Peyer's patch (tissue), 4 donors: Measurements from ENCODE around the gene KRT33B. TPM values are rescaled to one million over a fixed set of nuclear protein-coding genes. Genes with fewer than 3 reads are reported as not detected.
A peak's percentile ranks its signal among the peaks of the same experiment; 100 is the strongest.

Source experiments
- DNase-seq, 3 donors: peaks; one replicate each; pipeline ENCODE4 v3.0.0-alpha.2; 2017 to 2019
- H3K27ac ChIP-seq, 4 donors: fragments of 200-600 bp; sonication (generic); one replicate each; pipeline ENCODE4 v1.5.1; 2016 to 2019
- H3K27me3 ChIP-seq, 2 donors: fragments of 200-600 bp; sonication (generic); one replicate each; pipeline ENCODE4 v1.5.1; 2019
- H3K36me3 ChIP-seq, 3 donors: fragments of 200-600 bp; sonication (generic); one replicate each; pipeline ENCODE4 v1.5.1; 2016 to 2019
- H3K4me1 ChIP-seq, 4 donors: fragments of 200-600 bp; sonication (generic); one replicate each; pipeline ENCODE4 v1.5.1; 2016 to 2019
- H3K4me3 ChIP-seq, 4 donors: fragments of 200-600 bp; sonication (generic); 1 replicate in 3 of 4; 2 replicates in 1 of 4; pipeline ENCODE4 v1.5.1; 2016 to 2019; ENCODE audit warnings: mild to moderate bottlenecking in 1 of 4
- H3K9me3 ChIP-seq, 4 donors: fragments of 200-600 bp; sonication (generic); one replicate each; pipeline ENCODE4 v1.5.1; 2016 to 2019; ENCODE audit warnings: mild to moderate bottlenecking in 1 of 4
- POLR2A ChIP-seq, 2 donors: fragments of 450-650 bp; IDR thresholded peaks; one replicate each; pipeline ENCODE4 v1.5.1; 2017; ENCODE audit warnings: antibody characterized with exemption in 2 of 2, mild to moderate bottlenecking in 2 of 2, moderate library complexity in 2 of 2
- total RNA-seq, 4 donors: library from RNA; depleted of rRNA; stranded (reverse); fragments of >200 nt; gene quantifications; one replicate each; pipeline ENCODE4 v1.1.0, GENCODE V29; 2016
- TF ChIP-seq, protein P1 (sequence below), 6 experiments: fragments of 450-650 bp in 4 of 6; fragments of 200-600 bp in 2 of 6; sonication (generic) in 1 of 6; IDR thresholded peaks; one replicate each; pipeline ENCODE4 v1.5.1; 2017 to 2019; ENCODE audit warnings: antibody characterized with exemption in 6 of 6, mild to moderate bottlenecking in 3 of 6, moderate library complexity in 1 of 6

KRT33B gene
- total RNA-seq, 4 donors from 2014 or later, result not detected

DNA sequence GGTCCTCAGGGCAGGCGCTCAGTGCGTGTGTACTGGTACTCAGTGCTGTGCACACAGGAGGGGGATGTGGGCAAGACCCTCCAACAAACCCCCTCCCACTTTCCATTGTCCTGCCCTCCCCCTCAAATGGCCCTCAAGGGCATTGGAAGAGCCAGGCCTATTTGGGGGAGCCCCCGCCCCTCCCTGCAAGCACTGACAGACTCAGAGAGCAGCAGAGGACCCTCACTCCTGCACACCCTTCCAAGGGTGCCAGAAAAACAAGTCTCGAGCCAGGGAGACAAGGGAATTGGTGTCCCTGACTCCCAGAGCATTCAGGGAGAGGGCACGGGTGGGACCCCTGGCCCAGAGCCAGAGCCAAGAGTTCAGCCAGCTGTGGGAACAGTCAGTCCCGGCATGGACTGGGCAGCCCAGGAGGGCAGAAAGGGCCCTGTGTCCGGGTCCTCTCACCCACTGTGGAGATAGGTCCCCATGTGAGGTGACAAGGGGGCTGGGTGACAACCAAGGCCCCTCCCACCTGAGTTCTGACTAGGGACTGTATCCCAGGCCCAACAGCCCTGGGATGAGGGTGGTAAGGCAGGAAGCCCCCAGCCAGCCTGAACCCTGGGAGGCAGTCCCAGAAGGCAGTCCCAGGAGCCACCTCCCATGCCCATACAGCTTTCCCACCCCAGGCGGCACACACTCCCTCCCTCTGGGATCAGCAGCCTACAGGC, 42.0 kb downstream of the KRT33B start:
- Histone ChIP-seq H3K27ac (no peak overlapping the region), H3K4me1 (no peaks in the 10 kb centered on the region), H3K4me3 (no peak overlapping the region), H3K36me3 (no peaks in the 10 kb centered on the region), H3K27me3 (no peaks in the 10 kb centered on the region), H3K9me3 (no peaks in the 10 kb centered on the region)
- TF ChIP-seq POLR2A (IDR thresholded peaks at IDR 0.05), result no peak
- TF ChIP-seq, protein P1, sequence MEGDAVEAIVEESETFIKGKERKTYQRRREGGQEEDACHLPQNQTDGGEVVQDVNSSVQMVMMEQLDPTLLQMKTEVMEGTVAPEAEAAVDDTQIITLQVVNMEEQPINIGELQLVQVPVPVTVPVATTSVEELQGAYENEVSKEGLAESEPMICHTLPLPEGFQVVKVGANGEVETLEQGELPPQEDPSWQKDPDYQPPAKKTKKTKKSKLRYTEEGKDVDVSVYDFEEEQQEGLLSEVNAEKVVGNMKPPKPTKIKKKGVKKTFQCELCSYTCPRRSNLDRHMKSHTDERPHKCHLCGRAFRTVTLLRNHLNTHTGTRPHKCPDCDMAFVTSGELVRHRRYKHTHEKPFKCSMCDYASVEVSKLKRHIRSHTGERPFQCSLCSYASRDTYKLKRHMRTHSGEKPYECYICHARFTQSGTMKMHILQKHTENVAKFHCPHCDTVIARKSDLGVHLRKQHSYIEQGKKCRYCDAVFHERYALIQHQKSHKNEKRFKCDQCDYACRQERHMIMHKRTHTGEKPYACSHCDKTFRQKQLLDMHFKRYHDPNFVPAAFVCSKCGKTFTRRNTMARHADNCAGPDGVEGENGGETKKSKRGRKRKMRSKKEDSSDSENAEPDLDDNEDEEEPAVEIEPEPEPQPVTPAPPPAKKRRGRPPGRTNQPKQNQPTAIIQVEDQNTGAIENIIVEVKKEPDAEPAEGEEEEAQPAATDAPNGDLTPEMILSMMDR (IDR thresholded peaks at IDR 0.05), result no peak
- no peak for DNase-seq

DNA sequence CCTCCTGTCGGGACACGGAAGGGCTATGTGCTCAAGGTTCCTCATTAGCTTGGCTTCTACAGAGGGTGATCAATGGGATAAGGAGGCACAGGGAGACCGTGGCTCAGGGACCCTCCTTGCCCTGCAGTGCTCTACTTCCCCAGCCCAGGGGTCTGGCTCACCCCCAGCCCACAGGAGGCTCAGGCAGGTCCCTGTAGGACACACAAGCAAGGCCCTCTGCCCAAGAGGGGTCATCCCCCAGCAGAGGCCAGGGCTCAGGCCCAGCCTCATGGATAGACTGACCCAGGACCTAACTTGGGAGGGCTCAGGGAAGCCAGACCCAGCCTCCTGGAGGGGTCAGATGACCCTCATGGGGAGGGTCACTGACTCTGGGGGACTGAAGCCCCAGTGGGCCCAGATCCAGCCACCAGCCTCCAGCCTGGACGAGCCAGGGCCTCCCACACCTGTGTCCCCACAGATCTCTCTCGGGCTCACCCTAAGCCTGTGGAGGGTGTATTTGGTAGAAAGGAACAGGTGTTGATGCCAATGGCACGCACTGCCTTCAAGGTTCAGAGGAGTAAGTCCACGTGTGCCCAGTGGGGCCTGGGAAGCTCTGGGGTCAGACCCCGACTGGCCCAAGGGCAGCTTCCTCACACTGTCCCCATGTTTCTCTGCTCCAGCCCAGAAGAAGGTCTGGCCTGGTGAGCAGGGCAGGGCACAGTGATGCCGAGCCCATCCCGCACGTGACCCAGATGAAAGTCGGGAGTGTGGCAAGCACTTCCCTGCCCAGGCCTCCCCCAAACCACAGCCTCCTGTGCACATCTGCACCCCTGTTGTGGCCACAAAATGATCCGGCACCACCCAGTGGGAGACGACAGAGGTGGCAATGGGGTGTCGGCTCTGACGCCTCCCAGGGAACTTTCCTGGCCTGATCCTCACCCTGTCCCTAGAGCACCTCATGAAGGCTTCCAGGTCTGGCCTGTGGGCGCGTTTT, 43.2 kb downstream of the KRT33B start:
- Histone ChIP-seq H3K27me3 (no peaks in the 10 kb centered on the region), H3K9me3 (no peaks in the 10 kb centered on the region), H3K27ac (no peak overlapping the region), H3K36me3 (no peaks in the 10 kb centered on the region), H3K4me3 (no peak overlapping the region), H3K4me1 (no peaks in the 10 kb centered on the region)
- no peak for DNase-seq
- TF ChIP-seq POLR2A (IDR thresholded peaks at IDR 0.05), result no peak
- TF ChIP-seq, protein P1 (IDR thresholded peaks at IDR 0.05), result no peak

DNA sequence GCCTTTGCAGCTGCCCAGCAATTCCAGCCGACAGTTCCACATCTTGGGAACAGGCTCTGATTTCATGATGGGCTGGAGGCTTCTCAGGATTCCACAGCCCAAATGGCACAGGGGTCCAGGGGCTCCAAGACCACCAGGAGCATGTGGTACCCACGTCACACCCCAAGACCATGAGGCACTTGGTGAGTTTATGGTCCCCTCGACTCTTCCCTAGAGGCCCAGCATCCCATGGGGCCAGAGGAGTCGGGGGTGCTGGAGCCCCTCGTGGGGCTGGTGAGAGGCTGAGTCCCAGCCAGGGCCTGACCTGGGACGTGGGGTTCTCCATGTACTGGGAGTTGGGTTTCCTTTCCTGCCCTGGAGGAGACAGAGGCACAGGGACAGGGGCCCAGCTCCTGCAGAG, 44.0 kb downstream of the KRT33B start:
- Histone ChIP-seq H3K27me3 (no peaks in the 10 kb centered on the region), H3K4me1 (no peaks in the 10 kb centered on the region), H3K27ac (no peak overlapping the region), H3K4me3 (no peak overlapping the region), H3K36me3 (no peaks in the 10 kb centered on the region), H3K9me3 (no peaks in the 10 kb centered on the region)
- no peak for DNase-seq
- TF ChIP-seq, protein P1 (IDR thresholded peaks at IDR 0.05), result no peak
- no peak for TF ChIP-seq POLR2A (IDR thresholded peaks at IDR 0.05)

DNA sequence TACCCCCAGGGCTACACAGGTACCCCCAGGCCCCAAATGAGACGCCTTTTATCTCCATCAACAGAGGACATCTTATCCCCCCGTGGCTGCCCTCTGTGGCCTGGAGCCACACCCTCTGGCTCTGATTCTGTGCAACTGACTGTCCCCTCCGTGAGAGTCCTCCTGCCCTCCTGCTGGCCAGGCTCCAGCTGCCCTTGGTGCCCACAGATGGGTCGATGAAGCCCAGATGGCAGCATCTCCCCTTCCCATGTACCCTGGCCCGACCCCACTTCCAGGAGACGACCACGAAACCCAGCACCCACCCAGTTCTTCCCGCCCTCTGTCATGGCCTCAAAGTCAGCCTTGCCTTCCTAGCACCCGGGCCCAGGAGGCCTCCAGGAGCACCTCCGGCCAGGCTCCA, 44.5 kb downstream of the KRT33B start:
- TF ChIP-seq, protein P1 (IDR thresholded peaks at IDR 0.05), result no peak
- TF ChIP-seq POLR2A (IDR thresholded peaks at IDR 0.05), result no peak
- H3K9me3 ChIP-seq, result no peaks in the 10 kb centered on the region
- no peak overlapping the region for H3K27ac ChIP-seq

DNA sequence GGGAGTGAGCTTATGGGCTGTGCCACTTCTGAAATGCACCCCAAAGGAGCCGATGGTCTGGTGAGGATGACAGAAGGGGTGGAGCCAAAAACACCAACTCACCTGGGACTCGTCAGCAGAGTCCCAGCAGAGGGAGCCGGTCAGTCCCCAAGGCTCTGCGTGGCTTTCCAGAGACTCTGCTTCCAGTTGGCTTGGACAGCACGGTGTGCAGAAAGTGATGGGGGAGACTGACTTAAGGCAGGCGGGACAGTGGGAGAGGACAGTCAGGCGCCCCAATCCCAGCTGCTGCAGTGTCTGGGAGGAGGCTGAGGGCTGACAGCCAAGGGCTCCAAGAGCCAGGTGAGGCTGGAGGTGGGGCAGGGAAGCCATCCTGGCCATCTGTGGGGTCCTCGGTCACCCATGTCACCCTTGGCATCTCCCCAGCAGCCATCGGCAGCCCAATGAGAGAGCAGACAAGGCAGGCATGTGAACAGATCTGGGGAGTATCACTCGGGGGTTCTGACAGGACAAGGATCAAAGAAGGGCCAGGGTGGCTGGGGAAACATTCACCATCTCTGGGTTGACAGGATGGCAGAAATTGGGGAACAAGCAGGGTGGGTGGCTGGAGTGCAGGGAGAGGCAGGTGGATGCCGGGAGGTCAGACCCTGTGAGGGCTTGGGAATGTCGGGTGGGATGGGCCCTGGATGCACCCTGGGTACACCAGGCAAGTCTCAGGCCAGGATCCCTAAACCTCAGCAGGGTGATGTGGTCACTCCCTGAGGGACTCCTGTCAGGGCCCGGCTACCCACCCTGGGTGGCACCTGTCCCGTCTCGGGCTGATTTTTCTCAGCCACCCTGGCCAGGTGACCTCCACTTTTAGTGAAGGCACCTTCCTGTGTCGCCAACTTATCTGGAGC, 45.2 kb downstream of the KRT33B start:
- Histone ChIP-seq H3K27me3 (no peaks in the 10 kb centered on the region), H3K4me1 (no peaks in the 10 kb centered on the region), H3K4me3 (no peak overlapping the region), H3K27ac (no peak overlapping the region), H3K9me3 (peaks cover 0 to 3% (median 0%) of the 10 kb centered on the region in 4 donors), H3K36me3 (no peaks in the 10 kb centered on the region)
- TF ChIP-seq POLR2A (IDR thresholded peaks at IDR 0.05), result no peak
- TF ChIP-seq, protein P1 (IDR thresholded peaks at IDR 0.05), result peak in 3 of 6 experiments; percentile 23 to 33 (median 32)
- peak in 1 of 3 donors; percentile 51 for DNase-seq

More for the DNA sequence above, 44.5 kb downstream of the KRT33B start:
- H3K36me3 ChIP-seq, result no peaks in the 10 kb centered on the region
- no peak overlapping the region for H3K4me3 ChIP-seq
- H3K4me1 ChIP-seq, result no peaks in the 10 kb centered on the region
- DNase-seq, result peak in 1 of 3 donors; percentile 42
- no peaks in the 10 kb centered on the region for H3K27me3 ChIP-seq
